Mesothelial cell of epicardium (in vitro differentiated cells): Measurements from ENCODE around the gene NOTCH1. TPM values are rescaled to one million over a fixed set of nuclear protein-coding genes. Genes with fewer than 3 reads are reported as not detected.

Experiments used
- DNase-seq, 2 experiments: peaks; one replicate each; pipeline ENCODE4 v3.0.0; 2021; ENCODE audit warnings: low spot score in 2 of 2; ENCODE audit not compliant: unreplicated experiment in 2 of 2
- H3K27ac Mint-ChIP-seq: 2 replicates; pipeline ENCODE4 v1.8.0; 2021; ENCODE audit warnings: mixed read lengths
- H3K27me3 Mint-ChIP-seq: 2 replicates; pipeline ENCODE4 v1.8.0; 2021; ENCODE audit warnings: low read depth, mixed read lengths
- H3K36me3 Mint-ChIP-seq: 2 replicates; pipeline ENCODE4 v1.8.0; 2021; ENCODE audit warnings: mixed read lengths
- H3K4me1 Mint-ChIP-seq: 2 replicates; pipeline ENCODE4 v1.8.0; 2021; ENCODE audit warnings: mixed read lengths
- H3K4me3 Mint-ChIP-seq: 2 replicates; pipeline ENCODE4 v1.8.0; 2021; ENCODE audit warnings: mild to moderate bottlenecking, moderate library complexity, mixed read lengths
- H3K9me3 Mint-ChIP-seq: 2 replicates; pipeline ENCODE4 v1.8.0; 2021; ENCODE audit warnings: mixed read lengths
- total RNA-seq: library from RNA; stranded (reverse); gene quantifications from 3 replicates; pipeline ENCODE4 v1.2.1, GENCODE V29; 2021
- TF ChIP-seq, protein P1 (sequence below): fragments of 200-600 bp; sonication (generic); IDR thresholded peaks from one replicate; pipeline ENCODE4 v1.5.0; 2021; ENCODE audit warnings: antibody characterized with exemption; ENCODE audit not compliant: unreplicated experiment

Gene NOTCH1
- total RNA-seq, 1 donor from 2014 or later: 107 TPM

DNA sequence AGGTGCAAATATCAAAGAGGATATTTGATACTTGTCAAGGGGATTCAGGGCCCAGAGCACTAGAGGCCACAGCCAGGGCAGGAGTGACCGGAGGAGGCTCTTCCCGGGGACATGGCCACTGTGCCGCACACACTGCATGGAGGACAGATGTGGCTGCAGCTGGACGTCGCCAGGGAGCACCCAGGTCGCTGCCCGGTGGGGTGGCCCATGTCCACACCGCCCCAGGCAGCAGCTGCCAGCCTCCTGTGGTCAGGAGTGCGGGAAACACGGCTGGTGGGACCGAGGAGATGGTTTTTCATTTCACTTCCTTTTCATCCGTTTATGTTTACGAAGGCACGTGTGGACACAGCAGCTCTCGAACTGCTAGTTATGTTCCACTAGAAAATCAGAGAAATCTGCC lies 78.1 kb downstream of the NOTCH1 start:
- Mint-ChIP-seq H3K4me1 (no peaks in the 10 kb centered on the region), H3K27me3 (no peaks in the 10 kb centered on the region), H3K9me3 (no peaks in the 10 kb centered on the region), H3K4me3 (no peak overlapping the region), H3K36me3 (peaks cover 25% of the 10 kb centered on the region), H3K27ac (no peak overlapping the region)
- DNase-seq: no peak
- TF ChIP-seq, protein P1, sequence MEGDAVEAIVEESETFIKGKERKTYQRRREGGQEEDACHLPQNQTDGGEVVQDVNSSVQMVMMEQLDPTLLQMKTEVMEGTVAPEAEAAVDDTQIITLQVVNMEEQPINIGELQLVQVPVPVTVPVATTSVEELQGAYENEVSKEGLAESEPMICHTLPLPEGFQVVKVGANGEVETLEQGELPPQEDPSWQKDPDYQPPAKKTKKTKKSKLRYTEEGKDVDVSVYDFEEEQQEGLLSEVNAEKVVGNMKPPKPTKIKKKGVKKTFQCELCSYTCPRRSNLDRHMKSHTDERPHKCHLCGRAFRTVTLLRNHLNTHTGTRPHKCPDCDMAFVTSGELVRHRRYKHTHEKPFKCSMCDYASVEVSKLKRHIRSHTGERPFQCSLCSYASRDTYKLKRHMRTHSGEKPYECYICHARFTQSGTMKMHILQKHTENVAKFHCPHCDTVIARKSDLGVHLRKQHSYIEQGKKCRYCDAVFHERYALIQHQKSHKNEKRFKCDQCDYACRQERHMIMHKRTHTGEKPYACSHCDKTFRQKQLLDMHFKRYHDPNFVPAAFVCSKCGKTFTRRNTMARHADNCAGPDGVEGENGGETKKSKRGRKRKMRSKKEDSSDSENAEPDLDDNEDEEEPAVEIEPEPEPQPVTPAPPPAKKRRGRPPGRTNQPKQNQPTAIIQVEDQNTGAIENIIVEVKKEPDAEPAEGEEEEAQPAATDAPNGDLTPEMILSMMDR: no peak

DNA sequence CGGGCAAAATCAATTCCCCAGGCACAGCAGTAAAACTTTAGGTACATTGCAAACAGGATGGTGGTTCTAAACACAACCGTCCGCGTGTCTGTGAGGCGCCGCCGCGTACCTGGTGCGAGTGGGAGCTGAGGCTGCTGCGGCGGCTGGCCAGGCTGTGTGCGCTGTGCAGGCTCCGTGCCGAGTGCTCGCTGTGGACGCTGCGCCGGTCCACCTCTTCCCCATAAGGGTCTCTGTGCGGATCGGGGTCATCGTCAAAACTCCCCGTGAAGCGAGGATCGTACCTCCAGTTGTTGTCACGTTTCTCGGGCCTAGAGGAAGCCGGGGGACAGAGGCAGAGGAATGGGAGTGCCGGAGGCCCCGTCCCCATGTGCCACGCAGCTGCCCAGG lies 79.7 kb downstream of the NOTCH1 start:
- Mint-ChIP-seq H3K27ac (no peak overlapping the region), H3K27me3 (no peaks in the 10 kb centered on the region), H3K9me3 (no peaks in the 10 kb centered on the region), H3K4me3 (no peak overlapping the region), H3K4me1 (no peaks in the 10 kb centered on the region), H3K36me3 (peaks cover 32% of the 10 kb centered on the region)
- TF ChIP-seq, protein P1: no peak
- no peak for DNase-seq

DNA sequence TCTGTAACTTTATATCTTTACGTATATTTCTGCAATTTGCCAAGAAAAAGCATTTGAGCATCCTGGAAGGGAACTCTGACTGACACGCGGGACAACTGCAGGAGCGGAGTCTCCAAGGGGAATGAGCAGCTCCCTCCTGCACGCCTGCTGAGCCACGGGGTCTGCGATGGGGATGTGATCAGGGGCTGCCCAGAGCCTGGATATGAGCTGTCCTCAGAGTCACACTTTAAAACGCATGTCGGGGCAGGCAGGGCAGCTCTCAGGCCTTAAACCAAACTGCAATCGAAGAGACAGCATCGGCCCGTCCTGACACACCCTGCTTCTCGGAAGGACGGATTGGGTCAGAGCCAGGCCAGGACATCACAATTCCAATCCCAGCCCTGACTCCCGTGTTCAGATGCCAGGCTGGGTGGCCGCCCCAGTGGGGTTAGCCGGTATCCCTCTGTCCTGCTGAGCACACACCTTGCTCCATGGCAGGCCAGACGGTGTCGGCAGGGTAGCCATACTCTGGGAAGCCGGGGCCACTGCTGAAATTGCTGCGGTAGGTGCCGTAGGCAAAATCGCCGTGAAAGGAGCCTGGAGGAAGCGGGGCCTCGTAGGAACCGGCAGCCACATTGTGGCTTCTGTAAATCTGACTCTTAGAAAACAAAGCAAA lies 80.2 kb downstream of the NOTCH1 start:
- no peaks in the 10 kb centered on the region for H3K9me3 Mint-ChIP-seq
- H3K36me3 Mint-ChIP-seq: peaks cover 36% of the 10 kb centered on the region
- no peaks in the 10 kb centered on the region for H3K4me1 Mint-ChIP-seq
- DNase-seq: no peak
- H3K27ac Mint-ChIP-seq: no peak overlapping the region
- H3K4me3 Mint-ChIP-seq: no peak overlapping the region
- H3K27me3 Mint-ChIP-seq: no peaks in the 10 kb centered on the region
- TF ChIP-seq, protein P1: no peak

DNA sequence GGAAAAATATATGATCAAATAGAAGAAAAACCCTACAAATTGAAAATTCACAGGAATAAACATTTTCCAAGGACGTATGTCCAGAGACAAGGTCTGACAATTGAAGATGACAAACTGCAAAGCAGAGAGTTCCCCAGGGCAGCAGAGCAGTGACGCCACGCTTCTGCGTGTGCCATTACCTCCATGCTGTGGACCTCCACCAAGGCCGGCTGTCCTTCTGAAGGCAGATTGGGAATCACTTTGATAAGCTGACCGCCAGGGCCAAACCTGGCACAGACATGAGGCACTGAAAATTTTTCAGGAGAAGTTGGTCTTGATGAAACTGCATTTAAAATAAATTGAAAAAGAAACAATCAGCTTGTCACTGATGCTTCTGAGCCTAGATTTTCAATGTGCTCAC lies 81.6 kb downstream of the NOTCH1 start:
- Mint-ChIP-seq H3K4me1 (no peaks in the 10 kb centered on the region), H3K36me3 (peaks cover 42% of the 10 kb centered on the region), H3K27me3 (no peaks in the 10 kb centered on the region), H3K9me3 (no peaks in the 10 kb centered on the region), H3K27ac (no peak overlapping the region), H3K4me3 (no peak overlapping the region)
- TF ChIP-seq, protein P1: no peak
- no peak for DNase-seq

DNA sequence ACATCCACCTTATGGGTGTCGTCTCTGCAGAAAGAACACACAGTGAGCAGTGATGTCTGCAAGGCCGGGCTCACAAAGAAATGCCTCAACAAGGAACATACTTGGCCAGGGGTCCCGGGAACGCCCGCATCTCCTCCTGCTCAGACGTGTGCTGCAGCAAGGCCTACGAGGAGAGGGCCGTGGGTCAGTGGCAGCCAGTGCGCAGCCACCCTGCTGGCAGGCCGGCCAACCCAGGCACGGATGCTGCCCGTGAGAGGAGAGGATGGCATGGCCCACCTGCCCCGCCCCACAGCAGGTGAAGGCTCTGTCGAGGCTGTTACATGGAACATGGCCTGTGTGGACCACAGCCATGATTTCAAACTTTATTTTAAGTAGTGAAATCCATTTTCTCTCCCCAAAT lies 82.3 kb downstream of the NOTCH1 start:
- Mint-ChIP-seq H3K4me3 (no peak overlapping the region), H3K9me3 (no peaks in the 10 kb centered on the region), H3K27me3 (no peaks in the 10 kb centered on the region), H3K4me1 (no peaks in the 10 kb centered on the region), H3K27ac (no peak overlapping the region), H3K36me3 (peaks cover 48% of the 10 kb centered on the region)
- no peak for DNase-seq
- TF ChIP-seq, protein P1: no peak

DNA sequence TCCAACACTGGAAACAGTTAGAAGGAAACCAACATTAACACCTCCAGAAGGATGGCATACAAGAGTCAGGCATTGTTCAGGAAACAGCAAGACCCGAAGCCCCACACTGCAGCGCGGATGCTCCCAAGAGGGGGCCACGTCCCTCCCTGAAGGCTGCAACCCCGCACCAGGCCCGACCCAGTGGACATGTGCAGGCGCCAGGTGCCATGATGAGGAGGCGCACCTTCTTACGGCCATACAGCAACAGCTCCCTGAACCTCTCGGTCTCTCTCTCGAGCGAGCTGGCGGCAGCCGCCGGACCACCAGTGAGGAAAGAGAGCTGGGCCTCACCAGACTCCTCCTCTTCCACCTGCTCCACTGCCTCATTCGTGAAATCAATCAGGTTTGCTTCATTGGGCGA lies 83.2 kb downstream of the NOTCH1 start:
- Mint-ChIP-seq H3K36me3 (peaks cover 49% of the 10 kb centered on the region), H3K4me3 (no peak overlapping the region), H3K27ac (no peak overlapping the region), H3K4me1 (no peaks in the 10 kb centered on the region), H3K9me3 (no peaks in the 10 kb centered on the region), H3K27me3 (no peaks in the 10 kb centered on the region)
- TF ChIP-seq, protein P1: no peak
- no peak for DNase-seq
